ENCODE results near the gene CHCHD2.

DNA sequence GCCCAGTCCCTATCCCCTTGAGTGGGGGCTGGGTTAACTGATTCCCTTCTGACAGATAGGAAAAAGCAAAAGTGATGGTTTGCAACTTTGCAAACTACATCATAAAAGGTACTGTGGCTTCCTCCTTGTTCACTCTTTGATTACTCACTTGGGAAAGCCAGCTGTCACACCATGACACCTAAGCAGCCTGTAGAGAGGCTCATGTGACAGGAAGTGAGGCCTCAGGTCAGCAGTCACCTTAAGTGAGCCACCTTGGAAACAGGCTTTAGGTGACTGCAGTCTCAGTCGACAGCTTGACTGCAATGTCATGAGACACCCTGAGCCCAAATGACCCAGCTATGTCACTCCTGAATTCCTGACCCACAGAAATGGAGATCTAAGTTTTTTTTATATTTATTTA lies 4.3 kb upstream of the CHCHD2 start:
- TF ChIP-seq, protein P1, sequence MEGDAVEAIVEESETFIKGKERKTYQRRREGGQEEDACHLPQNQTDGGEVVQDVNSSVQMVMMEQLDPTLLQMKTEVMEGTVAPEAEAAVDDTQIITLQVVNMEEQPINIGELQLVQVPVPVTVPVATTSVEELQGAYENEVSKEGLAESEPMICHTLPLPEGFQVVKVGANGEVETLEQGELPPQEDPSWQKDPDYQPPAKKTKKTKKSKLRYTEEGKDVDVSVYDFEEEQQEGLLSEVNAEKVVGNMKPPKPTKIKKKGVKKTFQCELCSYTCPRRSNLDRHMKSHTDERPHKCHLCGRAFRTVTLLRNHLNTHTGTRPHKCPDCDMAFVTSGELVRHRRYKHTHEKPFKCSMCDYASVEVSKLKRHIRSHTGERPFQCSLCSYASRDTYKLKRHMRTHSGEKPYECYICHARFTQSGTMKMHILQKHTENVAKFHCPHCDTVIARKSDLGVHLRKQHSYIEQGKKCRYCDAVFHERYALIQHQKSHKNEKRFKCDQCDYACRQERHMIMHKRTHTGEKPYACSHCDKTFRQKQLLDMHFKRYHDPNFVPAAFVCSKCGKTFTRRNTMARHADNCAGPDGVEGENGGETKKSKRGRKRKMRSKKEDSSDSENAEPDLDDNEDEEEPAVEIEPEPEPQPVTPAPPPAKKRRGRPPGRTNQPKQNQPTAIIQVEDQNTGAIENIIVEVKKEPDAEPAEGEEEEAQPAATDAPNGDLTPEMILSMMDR (IDR thresholded peaks at IDR 0.05; ENCODE audit: low read depth, low read length) = no peak
- TF ChIP-seq EZH2phosphoT487 (IDR thresholded peaks at IDR 0.05; ENCODE audit: low read depth) = no peak
